HG03432 (cell line): ENCODE results near the gene DHRS3.

Experiments used
- ATAC-seq: cut with Tn5 transposase; IDR thresholded peaks from one replicate; pipeline ENCODE4 v1.9.1; 2021; ENCODE audit warnings: mild to moderate bottlenecking, moderate library complexity; ENCODE audit not compliant: unreplicated experiment

Gene DHRS3

DNA sequence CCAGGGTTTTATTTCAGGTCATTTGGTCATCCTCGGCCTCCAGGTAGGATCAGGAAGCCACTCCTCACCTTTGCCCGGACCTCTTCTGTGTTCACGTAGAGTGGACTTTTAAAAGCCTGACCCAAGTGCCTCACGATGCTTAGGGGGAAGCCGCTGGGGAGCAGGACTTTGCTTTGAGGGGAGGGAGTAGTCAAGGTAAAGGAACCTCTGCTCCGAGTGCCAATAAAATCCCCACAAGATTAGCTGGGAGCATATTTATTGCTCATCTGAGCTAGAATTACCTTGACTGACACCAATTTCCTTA, 603 bp upstream of the DHRS3 start:
- peak; percentile 16 for ATAC-seq

DNA sequence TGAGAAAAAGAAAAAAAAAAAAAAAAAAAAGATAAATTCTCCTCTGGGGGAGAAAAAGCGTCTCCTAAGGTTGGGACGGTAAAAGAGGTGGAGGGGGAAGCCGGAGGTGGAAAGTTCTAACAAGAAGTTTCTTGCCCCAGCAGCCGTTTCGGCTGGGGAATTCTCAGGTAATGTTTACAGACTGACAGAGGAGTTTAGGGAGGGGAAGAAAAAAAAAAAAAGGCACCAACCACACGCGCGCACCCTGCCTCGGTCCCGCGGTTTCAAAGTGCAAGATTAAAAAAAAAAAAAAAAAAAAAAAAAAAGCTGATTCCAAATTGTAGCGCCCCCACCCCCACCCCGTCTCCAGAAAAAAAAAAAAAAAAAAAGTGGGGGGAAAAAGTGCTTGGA, 504 bp downstream of the DHRS3 start:
- ATAC-seq, result no peak

DNA sequence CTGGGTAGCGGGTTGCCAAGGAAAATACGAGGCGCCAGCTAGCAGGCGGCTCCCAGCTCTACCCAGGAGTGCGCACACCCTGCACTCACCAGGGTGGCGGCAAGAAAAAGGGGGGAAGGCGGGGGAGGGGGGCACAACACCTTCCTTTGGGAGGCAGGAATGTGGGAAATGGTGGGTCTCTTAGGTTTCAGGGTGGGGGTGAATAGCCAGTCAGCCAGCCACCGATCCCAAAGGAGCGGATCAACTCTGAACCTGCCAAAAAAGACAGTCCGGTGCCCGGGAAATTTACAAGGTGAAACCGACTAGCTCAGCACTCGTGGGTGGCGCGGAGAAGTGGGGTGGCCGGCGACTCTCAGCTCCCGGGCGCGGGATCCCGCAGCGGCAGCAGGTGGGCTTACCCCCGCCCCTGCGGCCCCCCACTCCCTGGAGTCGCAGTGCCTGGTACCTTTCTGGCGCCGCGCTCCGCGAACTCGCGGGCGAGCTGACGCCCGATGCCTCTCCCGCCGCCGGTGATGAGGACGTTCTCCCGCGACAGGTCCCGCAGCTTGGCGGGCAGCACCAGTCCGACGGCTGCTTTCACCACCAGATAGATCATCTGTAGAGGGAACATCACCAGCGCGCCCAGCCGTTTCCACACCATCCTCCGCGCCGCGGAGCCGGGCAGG, 1.2 kb downstream of the DHRS3 start:
- no peak for ATAC-seq

- ATAC-seq, result no peak
Measured at GRCh38 chr1:12615865-12616708, 1.9 kb downstream of the DHRS3 start.

DNA sequence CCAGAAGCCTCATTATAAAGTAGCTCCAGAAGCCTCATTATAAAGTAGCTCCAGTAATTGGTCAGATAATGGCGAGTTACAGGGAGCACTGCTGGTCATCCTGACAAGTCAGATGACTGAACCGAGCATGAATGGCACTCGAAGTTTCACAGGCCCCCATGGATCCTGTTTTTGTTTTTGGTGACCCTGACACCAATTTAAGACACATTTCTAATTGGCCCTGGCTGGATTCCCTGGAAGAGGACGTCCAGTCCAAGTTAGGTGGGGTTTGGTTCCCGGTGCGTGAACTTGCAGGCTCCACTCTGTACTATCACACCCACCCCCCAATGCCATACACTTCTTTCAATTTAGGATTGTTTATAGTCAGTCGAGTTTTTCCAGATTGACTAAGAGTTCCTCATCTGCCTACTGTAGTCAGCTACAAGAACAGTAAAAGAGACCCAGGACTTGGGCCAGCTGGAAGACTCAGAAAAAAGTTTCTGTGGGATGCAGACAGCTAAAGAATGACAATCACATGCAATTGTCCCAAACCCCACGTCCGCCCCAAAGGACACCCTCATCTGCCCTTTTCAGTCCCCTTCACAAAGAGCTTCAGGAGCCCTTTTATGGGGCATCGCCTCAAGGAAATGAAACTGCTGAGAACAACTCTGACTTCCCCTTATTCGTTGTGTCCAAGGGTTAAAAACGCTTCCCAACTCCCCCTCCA, 2.7 kb downstream of the DHRS3 start:
- no peak for ATAC-seq

DNA sequence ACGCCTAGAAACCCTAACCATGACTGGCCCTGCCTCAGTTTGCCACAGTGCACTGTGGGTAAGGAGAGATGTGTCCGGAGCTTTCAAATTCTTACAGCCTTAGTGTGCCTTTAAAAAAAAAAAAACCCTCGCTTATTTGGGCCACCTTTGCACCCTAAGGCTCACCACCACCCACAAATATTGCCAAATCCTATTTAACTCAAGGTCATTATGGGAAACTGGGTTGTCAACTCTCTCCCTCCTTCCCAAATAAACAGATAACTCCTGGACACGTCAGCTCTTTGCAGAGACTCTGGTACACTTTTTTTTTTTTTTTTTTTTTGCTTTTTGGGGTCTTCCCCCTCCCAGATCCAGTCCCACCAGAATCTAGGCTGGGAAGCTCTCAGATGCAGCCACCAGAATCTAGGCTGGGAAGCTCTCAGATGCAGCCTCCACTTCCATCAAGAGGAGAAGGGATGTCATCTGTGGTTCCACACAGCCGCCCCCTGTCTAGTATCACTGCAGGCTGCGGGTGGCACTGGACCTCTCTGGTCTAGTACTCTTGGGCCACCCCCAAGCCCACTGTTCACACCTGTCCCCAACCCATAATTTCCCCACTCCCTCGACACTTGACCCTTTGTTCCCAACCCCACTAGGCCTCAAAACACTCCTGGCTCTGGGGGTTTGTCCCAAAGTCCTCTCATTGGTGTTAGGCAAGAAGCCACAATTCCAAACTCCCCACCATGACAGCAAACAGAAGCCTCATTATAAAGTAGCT, 3.4 kb downstream of the DHRS3 start:
- no peak for ATAC-seq

- ATAC-seq, result no peak
Measured at GRCh38 chr1:12613180-12613579, 4.8 kb downstream of the DHRS3 start.

DNA sequence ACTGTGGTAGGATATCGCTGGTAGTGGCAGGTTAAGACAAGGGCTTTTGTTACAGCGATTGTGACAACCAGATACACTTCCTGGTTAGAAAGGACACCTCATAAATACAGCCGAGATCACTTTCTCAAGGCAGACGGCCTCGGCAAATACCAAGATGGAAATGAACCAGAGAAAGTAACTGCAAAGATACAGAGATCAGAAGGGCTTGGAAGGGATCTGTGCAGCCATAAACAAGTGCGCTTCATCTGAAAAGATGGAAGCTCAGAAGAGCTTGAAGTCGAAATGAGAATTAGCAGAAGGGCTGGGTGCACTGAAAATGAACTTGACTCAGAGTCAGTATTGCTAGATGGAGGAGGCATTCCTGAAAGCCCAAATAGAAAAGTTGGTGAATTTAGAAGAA, 7.1 kb downstream of the DHRS3 start:
- ATAC-seq, result no peak

DNA sequence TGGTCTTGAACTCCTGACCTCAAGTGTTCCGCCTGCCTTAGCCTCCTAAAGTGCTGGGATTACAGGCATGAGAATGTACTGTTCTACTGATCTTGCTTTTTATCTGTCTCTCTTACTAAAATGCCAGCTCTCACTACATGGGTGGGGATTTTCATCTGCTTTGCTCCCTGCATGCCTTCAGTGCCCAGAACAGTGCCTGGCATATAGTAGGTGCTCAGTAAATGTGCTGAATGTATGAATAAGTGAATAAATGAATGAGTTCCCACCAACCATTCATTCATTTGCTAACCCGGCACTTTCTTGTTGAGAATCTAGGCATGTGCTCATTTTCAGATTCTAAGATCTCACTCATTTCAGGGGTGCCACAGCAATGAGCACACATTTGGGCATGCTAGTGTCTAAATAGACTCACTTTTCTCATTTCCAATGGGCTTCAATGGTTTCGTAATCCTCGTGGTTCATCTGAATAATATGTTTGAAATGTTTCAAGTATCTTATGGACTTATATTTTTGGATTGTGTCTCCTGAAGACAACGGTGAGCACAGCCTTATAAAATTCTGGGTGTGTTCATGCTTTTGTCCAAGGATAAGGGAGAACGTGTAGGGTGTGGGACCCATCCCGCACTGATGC, 7.6 kb downstream of the DHRS3 start:
- no peak for ATAC-seq

- ATAC-seq, result no peak
Measured at GRCh38 chr1:12609469-12610003, 8.5 kb downstream of the DHRS3 start.

DNA sequence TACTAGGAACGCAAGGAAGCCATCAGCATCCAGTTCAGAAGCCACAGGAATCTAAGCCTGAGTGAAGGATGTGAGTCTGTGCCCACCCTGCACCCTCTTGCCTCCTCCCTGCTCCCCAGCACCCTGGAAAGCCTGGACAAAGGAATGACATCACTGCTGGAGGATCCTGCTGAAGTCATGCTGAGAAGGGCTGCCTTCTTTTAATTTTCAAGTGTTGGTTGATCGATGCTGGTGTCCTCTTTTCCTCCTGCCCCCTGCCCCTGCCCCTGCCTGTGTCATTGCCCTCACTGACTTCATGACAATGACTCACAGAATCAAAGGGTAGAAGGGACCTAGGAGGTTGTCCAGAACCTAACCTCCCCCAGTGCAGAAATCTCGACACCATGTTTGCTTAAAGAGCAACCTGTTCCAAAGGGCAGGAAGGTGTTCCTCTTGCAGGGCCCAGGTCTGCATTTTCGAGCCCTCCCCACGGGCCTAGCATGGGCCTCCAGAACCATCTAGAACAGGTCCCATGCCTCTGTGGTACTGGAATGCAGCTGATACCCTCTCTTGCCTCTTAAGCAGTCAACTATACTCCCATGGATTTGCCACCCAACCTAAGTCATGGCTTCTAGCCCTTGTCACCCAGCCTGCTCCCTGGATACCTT, 9.6 kb downstream of the DHRS3 start:
- ATAC-seq, result no peak

GRCh38 chr1:12607263-12607662, 10.7 kb downstream of the DHRS3 start:
- no peak for ATAC-seq

DNA sequence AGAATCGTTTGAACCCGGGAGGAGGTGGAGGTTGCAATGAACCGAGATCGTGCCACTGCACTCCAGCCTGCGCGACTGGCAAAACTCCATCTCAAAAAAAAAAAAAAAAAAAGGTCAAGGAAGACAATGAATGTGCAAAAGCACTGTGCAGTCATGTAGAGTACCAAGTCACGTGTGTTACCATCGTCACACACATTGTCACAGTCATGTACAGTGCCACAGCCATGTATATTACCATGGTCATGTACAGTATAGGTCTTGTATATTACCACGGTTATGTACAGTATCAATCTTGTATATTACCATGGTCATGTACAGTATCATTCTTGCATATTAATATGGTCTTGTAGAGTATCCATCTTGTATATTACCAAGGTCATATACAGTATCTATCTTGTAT, 13.0 kb downstream of the DHRS3 start:
- no peak for ATAC-seq

GRCh38 chr1:12604114-12604874, 13.7 kb downstream of the DHRS3 start:
- ATAC-seq, result peak; percentile 68

GRCh38 chr1:12603224-12603623, 14.8 kb downstream of the DHRS3 start:
- no peak for ATAC-seq

DNA sequence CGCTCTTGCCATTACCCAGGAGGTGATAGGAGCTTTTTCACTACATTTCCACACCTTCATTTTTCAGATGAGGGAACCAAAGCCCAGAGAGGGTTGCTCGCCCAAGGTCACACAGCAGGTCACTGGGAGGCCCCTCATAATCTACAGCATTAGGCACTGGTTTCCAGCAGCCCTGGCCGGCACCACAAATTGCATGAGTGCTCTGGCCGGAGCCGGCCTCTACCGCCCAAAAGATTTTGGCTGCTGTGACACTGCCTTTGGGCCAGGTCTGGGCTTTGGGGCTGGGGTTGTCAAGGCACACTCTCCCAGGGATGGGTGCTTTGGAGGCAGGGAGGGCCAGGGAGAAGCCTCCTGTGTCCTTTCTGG, 15.4 kb downstream of the DHRS3 start:
- no peak for ATAC-seq

- peak; percentile 42 for ATAC-seq
Measured at GRCh38 chr1:12601700-12602658, 16.0 kb downstream of the DHRS3 start.

DNA sequence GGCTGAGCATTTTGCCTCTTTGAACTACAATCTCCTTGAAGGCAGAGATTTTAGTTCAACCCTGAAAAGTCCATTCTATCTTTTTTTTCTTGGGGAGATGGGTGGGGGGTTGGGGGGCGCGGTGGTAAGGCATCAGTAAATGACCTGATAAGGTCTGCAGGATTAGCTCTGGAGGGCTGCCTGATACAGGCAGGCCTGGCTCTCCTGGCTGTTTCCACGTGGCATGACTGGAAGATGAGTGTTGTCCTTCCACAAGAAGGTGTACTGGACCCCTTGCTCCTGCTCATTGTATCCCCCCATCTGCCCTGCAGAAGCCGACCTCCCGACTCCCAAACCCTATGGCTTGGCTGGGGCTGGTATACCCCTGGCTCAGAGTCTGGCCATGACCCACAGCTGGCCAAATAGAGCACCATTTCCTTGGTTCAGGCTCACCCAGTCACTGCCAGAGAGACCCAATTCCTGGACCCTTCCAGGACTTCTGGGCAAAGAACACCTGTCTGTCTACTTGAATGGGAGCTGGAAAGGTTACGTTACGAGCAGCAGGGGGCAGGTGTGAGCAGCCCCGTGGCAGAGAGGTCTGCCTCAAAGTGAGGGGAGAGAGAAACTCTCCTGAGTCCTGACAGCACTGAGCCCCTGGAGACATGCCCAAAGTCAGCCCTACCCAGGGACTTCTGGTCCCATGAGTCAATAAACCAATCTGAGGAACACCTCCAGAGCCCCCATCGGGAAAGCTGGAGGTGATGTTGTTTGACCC, 17.0 kb downstream of the DHRS3 start:
- ATAC-seq, result no peak
